Loucy (cell line): ENCODE results near the gene EED.
A peak's percentile ranks its signal among the peaks of the same experiment; 100 is the strongest.

Source experiments
- H2AFZ ChIP-seq: fragments of 200-600 bp; sonication (generic); 2 replicates; pipeline ENCODE4 v1.6.0; 2016; ENCODE audit warnings: antibody characterized with exemption, mild to moderate bottlenecking, low read length, moderate library complexity
- H3F3A ChIP-seq: fragments of 200-600 bp; 2 replicates; pipeline ENCODE4 v1.6.0; 2016; ENCODE audit warnings: antibody characterized with exemption, low read depth, mild to moderate bottlenecking
- H3K27me3 ChIP-seq: fragments of 200-600 bp; sonication (generic); 2 replicates; pipeline ENCODE4 v1.6.1; 2014; ENCODE audit warnings: low read length, mild to moderate bottlenecking; ENCODE audit not compliant: insufficient read depth, poor library complexity, severe bottlenecking
- H3K36me3 ChIP-seq: fragments of 200-600 bp; sonication (generic); 2 replicates; pipeline ENCODE4 v1.6.1; 2016; ENCODE audit warnings: low read length; ENCODE audit not compliant: insufficient read depth
- H3K4me1 ChIP-seq: fragments of 200-600 bp; sonication (generic); 2 replicates; pipeline ENCODE4 v1.5.1; 2014; ENCODE audit warnings: low read length, mild to moderate bottlenecking; ENCODE audit not compliant: insufficient read depth, poor library complexity, severe bottlenecking
- H3K4me2 ChIP-seq: fragments of 200-600 bp; sonication (generic); 2 replicates; pipeline ENCODE4 v1.6.0; 2014; ENCODE audit warnings: antibody characterized with exemption, low read length, low read depth, mild to moderate bottlenecking; ENCODE audit not compliant: poor library complexity, severe bottlenecking
- H3K4me3 ChIP-seq: fragments of 200-600 bp; sonication (generic); 2 replicates; pipeline ENCODE4 v1.5.1; 2014; ENCODE audit warnings: low read length, mild to moderate bottlenecking, mixed read lengths; ENCODE audit not compliant: poor library complexity, severe bottlenecking
- H3K79me2 ChIP-seq: fragments of 200-600 bp; sonication (generic); 2 replicates; pipeline ENCODE4 v1.6.1; 2014; ENCODE audit warnings: low read length; ENCODE audit not compliant: insufficient read depth
- H3K9ac ChIP-seq: fragments of 200-600 bp; sonication (generic); 2 replicates; pipeline ENCODE4 v1.6.0; 2014; ENCODE audit warnings: mild to moderate bottlenecking, low read depth, low read length, moderate library complexity; ENCODE audit not compliant: poor library complexity, severe bottlenecking
- H3K9me2 ChIP-seq: fragments of 200-600 bp; sonication (generic); replicated peaks from 2 replicates; pipeline ENCODE4 v1.6.1; 2016; ENCODE audit warnings: low read depth, low read length, mixed read lengths
- H3K9me3 ChIP-seq: fragments of 200-600 bp; sonication (generic); 2 replicates; pipeline ENCODE4 v1.6.1; 2014; ENCODE audit warnings: mild to moderate bottlenecking, antibody characterized with exemption, low read length, low read depth; ENCODE audit not compliant: insufficient read depth
- H4K20me1 ChIP-seq: fragments of 200-600 bp; sonication (generic); 2 replicates; pipeline ENCODE4 v1.6.0; 2014; ENCODE audit warnings: antibody characterized with exemption, low read length, mild to moderate bottlenecking; ENCODE audit not compliant: insufficient read depth, poor library complexity, severe bottlenecking
- EZH2phosphoT487 ChIP-seq: fragments of 200-600 bp; IDR thresholded peaks from 2 replicates; pipeline ENCODE4 v1.6.1; 2018; ENCODE audit warnings: antibody characterized with exemption, mild to moderate bottlenecking, moderate library complexity, borderline replicate concordance
- TF ChIP-seq, protein P1 (sequence below): fragments of 200-600 bp; sonication (generic); conservative IDR thresholded peaks from 2 replicates; pipeline ENCODE4 v1.5.1; 2014; ENCODE audit warnings: mild to moderate bottlenecking, antibody characterized with exemption, low read length

Gene EED

DNA sequence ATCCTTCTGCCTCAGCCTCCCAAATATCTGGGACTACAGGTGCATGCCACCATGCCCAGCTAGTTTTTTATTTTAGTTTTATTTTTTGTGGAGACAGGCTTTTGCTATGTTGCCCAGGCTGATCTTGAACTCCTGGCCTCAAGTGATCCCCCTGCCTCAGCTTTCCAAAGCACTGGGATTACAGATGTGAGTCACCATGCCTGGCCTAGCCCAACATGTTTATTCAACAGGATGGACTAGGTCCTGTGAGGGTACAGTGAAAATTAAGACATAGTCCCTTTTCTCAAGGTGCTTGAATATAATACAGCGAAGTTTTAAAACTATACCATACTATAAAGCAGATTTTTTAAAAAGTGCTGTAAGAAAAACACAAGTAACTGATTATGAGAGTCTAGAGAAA, 45.2 kb upstream of the EED start:
- peaks cover 12% of the 10 kb centered on the region for H3K4me1 ChIP-seq

DNA sequence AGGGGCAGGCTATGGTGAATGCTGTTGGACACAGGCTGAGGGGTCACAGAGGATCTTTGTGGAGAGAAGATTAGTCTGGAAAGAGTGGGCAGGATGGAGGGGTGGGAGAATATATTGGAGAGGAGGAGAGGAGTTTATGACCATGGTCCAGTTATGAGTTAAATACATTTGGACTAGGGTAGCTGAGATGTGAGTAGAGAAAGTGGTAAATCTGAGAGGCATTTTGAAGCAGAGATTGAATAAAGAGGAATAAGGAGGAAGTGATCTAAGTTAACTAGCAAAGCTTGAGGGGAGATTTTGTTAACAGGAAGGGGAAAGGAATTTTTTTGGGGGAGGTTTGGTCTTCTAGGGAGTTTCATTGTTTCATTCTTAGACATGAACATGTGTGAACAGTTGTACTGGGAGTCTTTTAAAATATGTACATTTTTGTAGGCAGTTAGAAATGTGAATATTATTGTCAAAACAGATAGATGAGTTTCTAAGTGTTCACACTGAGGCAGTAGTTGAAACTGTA, 43.1 kb upstream of the EED start:
- Histone ChIP-seq H3K27me3 (no peaks in the 10 kb centered on the region), H4K20me1 (no peaks in the 10 kb centered on the region), H3K9me3 (no peaks in the 10 kb centered on the region), H3K4me1 (peaks cover 12% of the 10 kb centered on the region), H2AFZ (no peak overlapping the region), H3K79me2 (no peaks in the 10 kb centered on the region), H3K9ac (no peak overlapping the region), H3F3A (no peaks in the 10 kb centered on the region), H3K4me3 (peak overlapping the region; percentile 74), H3K36me3 (no peaks in the 10 kb centered on the region), H3K4me2 (peak overlapping the region; percentile 81), H3K9me2 (no peaks in the 10 kb centered on the region)
- TF ChIP-seq EZH2phosphoT487, result no peak
- TF ChIP-seq, protein P1, sequence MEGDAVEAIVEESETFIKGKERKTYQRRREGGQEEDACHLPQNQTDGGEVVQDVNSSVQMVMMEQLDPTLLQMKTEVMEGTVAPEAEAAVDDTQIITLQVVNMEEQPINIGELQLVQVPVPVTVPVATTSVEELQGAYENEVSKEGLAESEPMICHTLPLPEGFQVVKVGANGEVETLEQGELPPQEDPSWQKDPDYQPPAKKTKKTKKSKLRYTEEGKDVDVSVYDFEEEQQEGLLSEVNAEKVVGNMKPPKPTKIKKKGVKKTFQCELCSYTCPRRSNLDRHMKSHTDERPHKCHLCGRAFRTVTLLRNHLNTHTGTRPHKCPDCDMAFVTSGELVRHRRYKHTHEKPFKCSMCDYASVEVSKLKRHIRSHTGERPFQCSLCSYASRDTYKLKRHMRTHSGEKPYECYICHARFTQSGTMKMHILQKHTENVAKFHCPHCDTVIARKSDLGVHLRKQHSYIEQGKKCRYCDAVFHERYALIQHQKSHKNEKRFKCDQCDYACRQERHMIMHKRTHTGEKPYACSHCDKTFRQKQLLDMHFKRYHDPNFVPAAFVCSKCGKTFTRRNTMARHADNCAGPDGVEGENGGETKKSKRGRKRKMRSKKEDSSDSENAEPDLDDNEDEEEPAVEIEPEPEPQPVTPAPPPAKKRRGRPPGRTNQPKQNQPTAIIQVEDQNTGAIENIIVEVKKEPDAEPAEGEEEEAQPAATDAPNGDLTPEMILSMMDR, result no peak

More for the DNA sequence above, 45.2 kb upstream of the EED start:
- no peaks in the 10 kb centered on the region for H3K9me3 ChIP-seq
- H3K79me2 ChIP-seq, result no peaks in the 10 kb centered on the region
- no peak overlapping the region for H3K9ac ChIP-seq
- no peaks in the 10 kb centered on the region for H3K9me2 ChIP-seq
- TF ChIP-seq, protein P1, result no peak
- TF ChIP-seq EZH2phosphoT487, result no peak
- H3K36me3 ChIP-seq, result no peaks in the 10 kb centered on the region
- no peaks in the 10 kb centered on the region for H3F3A ChIP-seq
- no peak overlapping the region for H2AFZ ChIP-seq
- H4K20me1 ChIP-seq, result no peaks in the 10 kb centered on the region
- no peaks in the 10 kb centered on the region for H3K27me3 ChIP-seq
- no peak overlapping the region for H3K4me2 ChIP-seq
- no peak overlapping the region for H3K4me3 ChIP-seq

DNA sequence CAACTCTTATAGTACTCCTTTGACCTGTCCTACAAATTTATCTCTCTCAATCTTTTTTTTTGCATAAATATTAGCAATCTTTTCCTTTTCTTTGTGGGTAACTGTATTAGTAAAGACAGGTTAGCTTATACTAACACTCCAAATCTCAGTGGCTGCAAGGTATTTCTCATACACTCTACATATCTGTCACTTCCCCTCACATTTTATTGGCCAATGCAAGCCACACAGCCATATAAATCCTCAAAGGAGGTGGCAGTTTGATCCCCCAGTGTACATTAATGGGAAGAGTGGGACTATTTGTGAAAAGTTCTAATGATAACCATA, 42.6 kb upstream of the EED start:
- H3K27me3 ChIP-seq, result no peaks in the 10 kb centered on the region

More for the DNA sequence above, 42.6 kb upstream of the EED start:
- TF ChIP-seq, protein P1, result no peak
- no peak for TF ChIP-seq EZH2phosphoT487
- peak overlapping the region; percentile 74 for H3K4me3 ChIP-seq
- peak overlapping the region; percentile 67 for H3K9ac ChIP-seq
- no peaks in the 10 kb centered on the region for H3K36me3 ChIP-seq
- no peaks in the 10 kb centered on the region for H3K79me2 ChIP-seq
- H2AFZ ChIP-seq, result peak overlapping the region; percentile 94
- H3F3A ChIP-seq, result no peaks in the 10 kb centered on the region
- H3K9me3 ChIP-seq, result no peaks in the 10 kb centered on the region
- peaks cover 12% of the 10 kb centered on the region for H3K4me1 ChIP-seq
- no peaks in the 10 kb centered on the region for H3K9me2 ChIP-seq
- no peaks in the 10 kb centered on the region for H4K20me1 ChIP-seq
- peak overlapping the region; percentile 81 for H3K4me2 ChIP-seq
